Measurements from ENCODE around the gene KAZN. TPM values are rescaled to one million over a fixed set of nuclear protein-coding genes. Genes with fewer than 3 reads are reported as not detected.

Gene KAZN
- total and polyA plus RNA-seq, 4 donors, result 17.8 to 54.0 (median 38.4) TPM

DNA sequence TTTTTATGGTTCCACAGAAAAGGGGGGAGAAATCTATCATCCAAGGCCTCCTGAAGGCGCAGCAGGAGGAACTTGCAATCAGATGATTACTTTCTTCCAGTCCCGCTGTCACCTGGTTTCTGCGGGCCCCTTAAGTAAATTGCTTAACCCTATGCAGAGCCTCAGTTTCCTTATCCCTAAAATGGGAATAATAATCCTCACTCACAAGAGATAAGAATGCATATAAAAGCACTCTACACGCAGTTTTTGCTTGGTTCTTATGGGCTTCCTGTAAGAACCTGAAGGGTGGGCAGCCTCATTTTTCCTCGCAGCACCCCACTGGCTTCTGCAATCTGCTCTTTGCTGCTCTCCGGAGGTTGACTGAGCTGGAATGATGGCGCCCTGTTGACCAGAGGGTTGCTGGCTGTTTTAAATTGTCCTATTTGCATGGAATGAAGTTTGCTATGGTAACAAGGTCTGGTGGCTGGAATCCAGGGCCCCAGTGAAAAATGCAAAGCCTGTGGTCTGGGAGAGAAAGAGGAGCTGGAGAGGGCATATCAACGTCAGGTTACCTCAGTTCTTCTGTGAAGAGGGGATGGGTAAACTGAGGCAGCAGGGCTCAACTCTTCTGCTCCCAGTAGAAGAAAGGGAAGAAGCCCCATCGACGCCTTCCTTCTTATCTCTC lies 1.0 kb upstream of the KAZN start:
- Histone ChIP-seq H3K27ac (ENCODE audit: low read depth, low read length) (no peak overlapping the region), H3K9me3 (ENCODE audit: control insufficient read depth, insufficient read depth, low read length) (no peaks in the 10 kb centered on the region), H3K36me3 (ENCODE audit: control insufficient read depth, insufficient read depth, low read length) (no peaks in the 10 kb centered on the region), H3K4me1 (ENCODE audit: control insufficient read depth, insufficient read depth, low read length) (peaks cover 21% of the 10 kb centered on the region), H3K4me3 (ENCODE audit: low read depth, low read length) (no peak overlapping the region), H3K27me3 (ENCODE audit: control insufficient read depth, insufficient read depth, low read length) (no peaks in the 10 kb centered on the region)
- peak in 3 of 6 donors; percentile 39 to 75 (median 73) for DNase-seq (ENCODE audit: low read depth in 4 of 6, low spot score in 6 of 6)
- WGBS (ENCODE audit: insufficient coverage), result 32% methylated on average over 6 of the region's 10 CpGs

DNA sequence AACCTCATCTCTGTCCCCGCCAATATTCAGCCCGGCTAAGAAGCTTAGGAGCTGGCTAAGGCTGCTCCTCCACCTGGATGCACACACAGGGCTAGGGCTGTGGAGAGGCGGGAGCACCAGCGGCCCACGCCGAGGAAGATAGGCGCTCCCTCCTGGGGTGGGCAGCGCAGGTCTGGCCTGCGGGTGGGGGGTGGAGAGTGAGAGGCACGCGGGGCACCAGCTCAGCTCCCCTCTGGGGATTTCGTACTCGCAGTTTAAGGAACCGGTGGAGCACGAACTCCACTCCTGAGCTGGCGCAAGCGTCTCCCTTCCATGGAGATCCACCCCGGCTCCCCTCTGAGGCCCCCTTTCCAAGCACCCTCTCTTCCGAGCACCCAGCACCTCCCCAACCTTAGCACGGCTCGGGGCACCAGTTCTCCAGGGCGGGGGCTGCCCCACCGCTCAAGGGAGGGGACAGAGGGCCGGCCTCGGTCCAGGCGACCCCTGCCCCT lies 433 bp upstream of the KAZN start:
- Histone ChIP-seq H3K4me3 (ENCODE audit: low read depth, low read length) (peak overlapping the region; percentile 59), H3K36me3 (ENCODE audit: control insufficient read depth, insufficient read depth, low read length) (no peaks in the 10 kb centered on the region), H3K9me3 (ENCODE audit: control insufficient read depth, insufficient read depth, low read length) (no peaks in the 10 kb centered on the region), H3K27me3 (ENCODE audit: control insufficient read depth, insufficient read depth, low read length) (no peaks in the 10 kb centered on the region), H3K27ac (ENCODE audit: low read depth, low read length) (no peak overlapping the region), H3K4me1 (ENCODE audit: control insufficient read depth, insufficient read depth, low read length) (peaks cover 21% of the 10 kb centered on the region)
- under 1% methylated on average over 26 of the region's 26 CpGs for WGBS (ENCODE audit: insufficient coverage)
- peak in 3 of 6 donors; percentile 28 to 84 (median 73) for DNase-seq (ENCODE audit: low read depth in 4 of 6, low spot score in 6 of 6)

DNA sequence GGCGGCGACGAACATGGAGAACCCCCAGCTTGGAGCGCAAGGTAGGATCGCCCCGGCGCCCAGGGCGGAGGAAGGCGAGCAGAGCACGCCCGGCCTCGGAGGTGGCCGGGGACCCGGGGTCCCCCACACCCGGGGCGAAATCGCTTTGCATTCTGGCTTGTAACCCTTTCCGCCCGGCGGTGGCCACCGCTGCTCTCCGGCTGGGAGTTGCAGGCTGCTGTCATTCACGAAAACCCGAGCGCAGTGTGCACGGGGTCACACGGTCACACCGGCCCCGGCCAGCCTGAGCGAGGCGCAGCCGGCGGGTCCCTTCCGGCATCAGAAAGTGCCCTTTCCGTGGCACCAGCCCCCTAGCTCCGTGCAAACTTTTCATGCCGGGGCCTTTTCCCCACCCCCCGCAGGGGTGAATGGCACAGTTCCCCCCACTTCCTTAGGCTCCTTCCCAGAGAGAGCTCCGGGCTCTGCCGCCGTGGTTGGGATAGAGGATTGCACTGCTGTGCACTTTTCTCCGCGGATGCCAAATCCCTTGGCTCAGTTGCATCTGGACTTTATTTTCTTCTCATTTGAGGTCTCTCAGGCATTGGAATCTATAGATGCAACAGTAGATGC lies 802 bp downstream of the KAZN start:
- peak in 2 of 6 donors; percentile 67 to 69 for DNase-seq (ENCODE audit: low read depth in 4 of 6, low spot score in 6 of 6)
- H3K27ac ChIP-seq (ENCODE audit: low read depth, low read length), result peak overlapping the region; percentile 16
- peak overlapping the region; percentile 59 for H3K4me3 ChIP-seq (ENCODE audit: low read depth, low read length)
- H3K4me1 ChIP-seq (ENCODE audit: control insufficient read depth, insufficient read depth, low read length), result peaks cover 25% of the 10 kb centered on the region
- H3K36me3 ChIP-seq (ENCODE audit: control insufficient read depth, insufficient read depth, low read length), result no peaks in the 10 kb centered on the region
- WGBS (ENCODE audit: insufficient coverage), result under 1% methylated on average over 40 of the region's 43 CpGs
- H3K27me3 ChIP-seq (ENCODE audit: control insufficient read depth, insufficient read depth, low read length), result no peaks in the 10 kb centered on the region
- no peaks in the 10 kb centered on the region for H3K9me3 ChIP-seq (ENCODE audit: control insufficient read depth, insufficient read depth, low read length)

DNA sequence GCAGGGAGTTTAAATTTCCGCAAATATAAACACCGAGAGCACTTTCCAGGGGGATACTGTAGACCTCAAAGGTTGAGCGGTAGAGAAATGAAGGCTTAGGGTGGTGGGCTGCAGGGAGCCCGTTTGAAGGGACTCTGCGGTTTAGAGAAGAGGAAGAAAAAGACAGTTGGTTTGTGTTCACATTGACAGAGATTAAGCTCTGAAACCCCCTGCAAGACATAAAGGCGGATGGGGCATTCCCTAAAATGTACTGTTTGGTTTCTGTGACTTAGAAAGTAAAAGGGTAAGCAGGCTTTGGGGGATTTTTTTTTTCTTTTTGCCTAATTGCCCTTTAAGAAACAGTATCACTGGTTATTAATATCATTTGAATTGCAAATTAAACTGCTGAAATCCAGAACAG lies 1.3 kb downstream of the KAZN start:
- WGBS (ENCODE audit: insufficient coverage), result 8% methylated on average over 3 of the region's 6 CpGs
- DNase-seq (ENCODE audit: low read depth in 4 of 6, low spot score in 6 of 6), result peak in 1 of 6 donors; percentile 35
- peaks cover 2% of the 10 kb centered on the region for H3K36me3 ChIP-seq (ENCODE audit: control insufficient read depth, insufficient read depth, low read length)
- H3K27me3 ChIP-seq (ENCODE audit: control insufficient read depth, insufficient read depth, low read length), result no peaks in the 10 kb centered on the region
- no peak overlapping the region for H3K27ac ChIP-seq (ENCODE audit: low read depth, low read length)
- peaks cover 30% of the 10 kb centered on the region for H3K4me1 ChIP-seq (ENCODE audit: control insufficient read depth, insufficient read depth, low read length)
- no peaks in the 10 kb centered on the region for H3K9me3 ChIP-seq (ENCODE audit: control insufficient read depth, insufficient read depth, low read length)
- H3K4me3 ChIP-seq (ENCODE audit: low read depth, low read length), result peak overlapping the region; percentile 59

DNA sequence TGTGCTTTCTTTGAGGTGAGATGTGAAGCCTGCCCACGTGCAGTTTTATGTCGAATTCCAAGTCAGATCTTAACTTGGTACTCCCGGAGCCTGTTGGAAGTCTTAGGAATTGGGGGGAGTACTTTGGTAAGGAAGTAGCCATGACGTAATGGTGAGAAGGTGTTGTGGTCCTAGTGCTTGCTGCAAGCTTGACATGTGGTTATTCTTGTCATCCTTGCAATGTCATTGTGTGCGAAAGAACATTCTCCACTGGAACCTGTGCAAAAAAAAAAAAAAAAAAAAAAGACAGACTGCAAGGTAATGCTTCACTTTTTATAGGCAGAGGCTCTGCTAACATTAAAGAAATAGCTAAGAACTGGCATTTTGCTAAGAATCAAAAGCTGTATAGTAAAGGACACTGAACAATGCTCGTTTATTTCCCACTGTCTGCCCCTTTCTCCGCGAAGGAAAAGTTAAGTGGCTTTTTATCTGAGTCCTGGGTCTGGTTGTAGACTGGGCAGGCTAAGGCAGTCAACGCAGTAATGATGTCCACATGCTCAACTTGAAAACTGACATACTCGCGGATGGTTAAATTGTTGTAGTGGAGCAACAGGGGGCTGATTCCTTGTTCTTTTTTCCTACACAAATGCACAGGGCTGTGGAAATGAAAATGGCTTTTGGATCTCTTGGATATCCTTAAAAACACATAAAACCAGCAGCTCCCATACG lies 2.1 kb downstream of the KAZN start:
- DNase-seq (ENCODE audit: low read depth in 4 of 6, low spot score in 6 of 6), result peak in 3 of 6 donors; percentile 24 to 68 (median 40)
- Histone ChIP-seq H3K9me3 (ENCODE audit: control insufficient read depth, insufficient read depth, low read length) (no peaks in the 10 kb centered on the region), H3K27ac (ENCODE audit: low read depth, low read length) (no peak overlapping the region), H3K4me1 (ENCODE audit: control insufficient read depth, insufficient read depth, low read length) (peaks cover 31% of the 10 kb centered on the region), H3K4me3 (ENCODE audit: low read depth, low read length) (peak overlapping the region; percentile 59), H3K27me3 (ENCODE audit: control insufficient read depth, insufficient read depth, low read length) (no peaks in the 10 kb centered on the region), H3K36me3 (ENCODE audit: control insufficient read depth, insufficient read depth, low read length) (peaks cover 2% of the 10 kb centered on the region)
- WGBS (ENCODE audit: insufficient coverage), result 16% methylated on average over 10 of the region's 12 CpGs

DNA sequence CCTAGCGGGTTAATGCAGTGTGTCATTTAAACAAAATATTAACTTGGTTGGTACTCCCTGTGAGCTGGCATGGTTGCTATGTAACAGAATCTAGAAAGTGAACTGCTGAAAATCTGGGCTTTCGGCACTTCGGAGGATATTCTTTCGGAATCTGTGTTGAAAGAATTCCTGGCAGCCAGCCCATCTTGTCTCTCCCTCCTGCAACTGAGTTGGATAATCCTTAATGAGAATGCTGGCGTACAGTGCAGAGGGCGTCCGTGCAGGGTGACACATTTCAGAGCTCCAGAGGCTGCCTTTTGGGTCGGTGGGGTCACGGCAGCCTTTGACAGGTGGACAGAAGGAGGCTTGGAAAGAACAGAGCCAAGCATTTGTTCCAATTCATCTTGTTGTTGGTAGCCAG lies 3.7 kb downstream of the KAZN start:
- Histone ChIP-seq H3K27me3 (ENCODE audit: control insufficient read depth, insufficient read depth, low read length) (no peaks in the 10 kb centered on the region), H3K4me1 (ENCODE audit: control insufficient read depth, insufficient read depth, low read length) (peaks cover 31% of the 10 kb centered on the region), H3K4me3 (ENCODE audit: low read depth, low read length) (peak overlapping the region; percentile 7), H3K9me3 (ENCODE audit: control insufficient read depth, insufficient read depth, low read length) (no peaks in the 10 kb centered on the region), H3K27ac (ENCODE audit: low read depth, low read length) (no peak overlapping the region), H3K36me3 (ENCODE audit: control insufficient read depth, insufficient read depth, low read length) (peaks cover 2% of the 10 kb centered on the region)
- WGBS (ENCODE audit: insufficient coverage), result 3% methylated on average over 8 of the region's 9 CpGs
- DNase-seq (ENCODE audit: low read depth in 4 of 6, low spot score in 6 of 6), result peak in 4 of 6 donors; percentile 36 to 92 (median 77)

DNA sequence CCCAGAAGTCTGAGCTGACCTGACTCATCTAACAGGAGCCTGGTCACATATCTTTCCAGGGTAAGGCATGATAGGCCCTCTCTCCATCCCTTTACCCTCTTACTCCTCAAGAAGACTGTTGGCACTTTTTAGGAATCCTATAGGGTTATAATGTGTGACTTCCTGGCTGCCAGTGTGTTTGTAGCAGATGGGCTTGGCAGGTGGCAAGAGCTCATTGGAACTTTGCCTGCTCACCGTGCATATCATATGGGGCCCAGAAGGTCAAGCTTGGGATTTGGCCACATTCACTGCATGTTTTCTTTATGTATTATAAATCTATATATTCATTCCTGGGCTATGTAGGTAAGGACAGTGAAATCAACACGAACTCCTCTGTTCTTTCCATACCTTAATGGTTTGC lies 5.2 kb downstream of the KAZN start:
- H3K4me1 ChIP-seq (ENCODE audit: control insufficient read depth, insufficient read depth, low read length), result peaks cover 19% of the 10 kb centered on the region
- H3K27me3 ChIP-seq (ENCODE audit: control insufficient read depth, insufficient read depth, low read length), result no peaks in the 10 kb centered on the region
- H3K36me3 ChIP-seq (ENCODE audit: control insufficient read depth, insufficient read depth, low read length), result peaks cover 2% of the 10 kb centered on the region
- WGBS (ENCODE audit: insufficient coverage), result no CpG with 5 or more reads among the region's 2 CpGs
- peak in 1 of 6 donors; percentile 47 for DNase-seq (ENCODE audit: low read depth in 4 of 6, low spot score in 6 of 6)
- H3K4me3 ChIP-seq (ENCODE audit: low read depth, low read length), result no peak overlapping the region
- no peak overlapping the region for H3K27ac ChIP-seq (ENCODE audit: low read depth, low read length)
- no peaks in the 10 kb centered on the region for H3K9me3 ChIP-seq (ENCODE audit: control insufficient read depth, insufficient read depth, low read length)

DNA sequence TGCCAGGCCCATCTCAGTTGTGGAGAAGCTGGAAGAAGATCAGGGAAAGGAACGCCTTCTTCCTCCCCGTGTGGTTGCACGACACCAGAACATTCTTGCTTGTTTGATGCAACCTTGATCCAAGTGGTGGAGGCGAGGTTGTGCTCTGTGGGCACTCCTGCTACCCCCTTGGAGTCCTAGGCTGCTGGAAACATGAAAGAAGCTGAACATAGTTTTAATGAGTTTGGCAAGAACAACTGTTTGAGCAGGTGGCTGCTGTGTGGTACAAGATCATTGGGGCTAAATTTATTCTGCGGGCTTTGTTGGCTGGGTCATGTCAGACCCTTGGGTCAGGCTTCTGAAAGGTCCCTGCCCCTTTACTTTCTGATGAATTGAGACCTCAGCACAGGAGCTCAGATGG lies 5.9 kb downstream of the KAZN start:
- H3K4me3 ChIP-seq (ENCODE audit: low read depth, low read length), result no peak overlapping the region
- H3K27ac ChIP-seq (ENCODE audit: low read depth, low read length), result no peak overlapping the region
- 79% methylated on average over 4 of the region's 5 CpGs for WGBS (ENCODE audit: insufficient coverage)
- no peak for DNase-seq (ENCODE audit: low read depth in 4 of 6, low spot score in 6 of 6)
- no peaks in the 10 kb centered on the region for H3K27me3 ChIP-seq (ENCODE audit: control insufficient read depth, insufficient read depth, low read length)
- peaks cover 2% of the 10 kb centered on the region for H3K36me3 ChIP-seq (ENCODE audit: control insufficient read depth, insufficient read depth, low read length)
- peaks cover 16% of the 10 kb centered on the region for H3K4me1 ChIP-seq (ENCODE audit: control insufficient read depth, insufficient read depth, low read length)
- H3K9me3 ChIP-seq (ENCODE audit: control insufficient read depth, insufficient read depth, low read length), result no peaks in the 10 kb centered on the region

DNA sequence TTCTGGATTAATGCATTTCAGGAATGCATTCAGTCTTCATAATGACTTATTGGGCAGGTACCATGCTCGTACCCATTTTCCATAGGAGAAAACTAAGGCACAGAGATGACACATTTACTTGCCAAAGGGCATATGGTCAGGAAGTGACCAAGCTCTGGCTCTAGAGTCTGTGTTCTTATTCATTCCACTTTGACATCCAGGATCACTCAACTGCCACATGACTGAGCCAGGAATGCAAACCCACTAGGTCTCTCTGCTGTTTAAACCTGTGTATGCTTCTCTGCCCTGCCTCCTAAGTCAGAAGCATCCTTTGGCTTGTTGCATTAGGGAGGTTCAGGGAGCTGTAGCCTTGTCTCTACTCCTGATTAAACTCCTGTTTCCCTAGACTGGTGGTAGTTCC lies 7.5 kb downstream of the KAZN start:
- DNase-seq (ENCODE audit: low read depth in 4 of 6, low spot score in 6 of 6), result no peak
- H3K27ac ChIP-seq (ENCODE audit: low read depth, low read length), result no peak overlapping the region
- 100% methylated on average over 1 of the region's 1 CpG for WGBS (ENCODE audit: insufficient coverage)
- no peak overlapping the region for H3K4me3 ChIP-seq (ENCODE audit: low read depth, low read length)
- no peaks in the 10 kb centered on the region for H3K9me3 ChIP-seq (ENCODE audit: control insufficient read depth, insufficient read depth, low read length)
- H3K4me1 ChIP-seq (ENCODE audit: control insufficient read depth, insufficient read depth, low read length), result peaks cover 13% of the 10 kb centered on the region
- no peaks in the 10 kb centered on the region for H3K27me3 ChIP-seq (ENCODE audit: control insufficient read depth, insufficient read depth, low read length)
- H3K36me3 ChIP-seq (ENCODE audit: control insufficient read depth, insufficient read depth, low read length), result peaks cover 2% of the 10 kb centered on the region

All from spinal cord (tissue), 10 donors.